B cell (primary cell): ENCODE data around the gene BARX1. TPM values are rescaled to one million over a fixed set of nuclear protein-coding genes. Genes with fewer than 3 reads are reported as not detected.

Source experiments
- ATAC-seq: fragments of 200-7000 bp; cut with Tn5 transposase; one replicate; pipeline ENCODE4 v1.10.0; 2021; ENCODE audit warnings: low read depth, mild to moderate bottlenecking, moderate number of reproducible peaks, moderate library complexity
- CTCF ChIA-PET: fragments of 350-600 bp; sonication (Branson Sonifier 250); formaldehyde crosslinking; loops from one replicate; lab custom pipeline; 2021; ENCODE audit warnings: antibody characterized with exemption, inconsistent platforms; lab: Charles Lee
- POLR2A ChIA-PET: fragments of 350-600 bp; sonication (Branson Sonifier 250); formaldehyde crosslinking; loops from one replicate; lab custom pipeline; 2021; ENCODE audit warnings: antibody characterized with exemption; lab: Charles Lee
- DNase-seq: peaks from one replicate; pipeline ENCODE4 v3.0.0; 2013
- H2AFZ ChIP-seq: 2 replicates; pipeline ENCODE4 v1.6.1; 2012; ENCODE audit warnings: mild to moderate bottlenecking, low read depth, low read length; ENCODE audit not compliant: insufficient read depth, poor library complexity, severe bottlenecking
- H3K27ac ChIP-seq, 2 donors: 1 replicate in 1 of 2; 2 replicates in 1 of 2; pipeline ENCODE4 v1.5.1; 2012 to 2013; ENCODE audit warnings: low read length in 2 of 2, mild to moderate bottlenecking in 2 of 2, moderate library complexity in 1 of 2
- H3K27me3 ChIP-seq, 4 experiments: fragments of 200-600 bp in 1 of 4; sonication (generic) in 1 of 4; replicated peaks in 1 of 4; 1 replicate in 2 of 4; 2 replicates in 2 of 4; pipeline versions ENCODE4 v1.6.1 to v1.7.0; 2013 to 2016; ENCODE audit warnings: low read length in 3 of 4, mild to moderate bottlenecking in 2 of 4, mixed read lengths in 1 of 4, moderate library complexity in 1 of 4; ENCODE audit not compliant: insufficient read depth in 4 of 4, control insufficient read depth in 3 of 4; ENCODE audit errors: control extremely low read depth in 1 of 4
- H3K36me3 ChIP-seq, 2 experiments: replicated peaks in 1 of 2; 1 replicate in 1 of 2; 2 replicates in 1 of 2; pipeline versions ENCODE4 v1.6.1 to v1.7.1; 2013; ENCODE audit warnings: low read length in 1 of 2; ENCODE audit not compliant: insufficient read depth in 2 of 2, control insufficient read depth in 1 of 2; ENCODE audit errors: control extremely low read depth in 1 of 2, extremely low read depth in 1 of 2
- H3K4me1 ChIP-seq, 2 donors: fragments of 200-600 bp in 1 of 2; sonication (generic) in 1 of 2; 1 replicate in 1 of 2; 2 replicates in 1 of 2; pipeline versions ENCODE4 v1.5.1 to v1.6.1; 2013 to 2017; ENCODE audit warnings: low read length in 2 of 2; ENCODE audit not compliant: control insufficient read depth in 2 of 2, insufficient read depth in 2 of 2
- H3K4me2 ChIP-seq: replicated peaks from 2 replicates; pipeline ENCODE3; 2012; ENCODE audit warnings: mild to moderate bottlenecking, low read depth, low read length; ENCODE audit not compliant: poor library complexity, severe bottlenecking
- H3K4me3 ChIP-seq, 5 experiments: fragments of 200-600 bp in 1 of 5; sonication (generic) in 1 of 5; 1 replicate in 3 of 5; 2 replicates in 2 of 5; pipeline versions ENCODE4 v1.5.1 to v1.7.0; 2011 to 2016; ENCODE audit warnings: low read length in 4 of 5, mild to moderate bottlenecking in 4 of 5, low read depth in 2 of 5, control low read depth in 1 of 5, moderate library complexity in 1 of 5; ENCODE audit not compliant: insufficient read depth in 1 of 5; ENCODE audit errors: control extremely low read depth in 1 of 5, extremely low read depth in 1 of 5
- H3K79me2 ChIP-seq: fragments of 200-600 bp; sonication (generic); one replicate; pipeline ENCODE4 v1.6.0; 2016; ENCODE audit warnings: low read length; ENCODE audit not compliant: control insufficient read depth, insufficient read depth
- H3K9ac ChIP-seq: fragments of 200-600 bp; sonication (generic); 2 replicates; pipeline ENCODE4 v1.6.1; 2017; ENCODE audit warnings: mild to moderate bottlenecking, low read length, moderate library complexity
- H3K9me3 ChIP-seq, 3 donors: one replicate each; pipeline versions ENCODE4 v1.6.1 to v1.7.1; 2013; ENCODE audit warnings: low read length in 2 of 3; ENCODE audit not compliant: control insufficient read depth in 2 of 3, insufficient read depth in 1 of 3; ENCODE audit errors: control extremely low read depth in 1 of 3
- H4K20me1 ChIP-seq: 2 replicates; pipeline ENCODE4 v1.6.0; 2012; ENCODE audit warnings: mild to moderate bottlenecking, low read length; ENCODE audit not compliant: insufficient read depth, control insufficient read depth, poor library complexity, severe bottlenecking
- H3K27ac Mint-ChIP-seq: one replicate; pipeline ENCODE4 v1.8.0; 2021; ENCODE audit warnings: mixed read lengths
- H3K27me3 Mint-ChIP-seq: one replicate; pipeline ENCODE4 v1.8.0; 2021; ENCODE audit warnings: mixed read lengths
- H3K4me1 Mint-ChIP-seq: one replicate; pipeline ENCODE4 v1.8.0; 2021; ENCODE audit warnings: mixed read lengths
- H3K4me3 Mint-ChIP-seq: one replicate; pipeline ENCODE4 v1.8.0; 2021; ENCODE audit warnings: mixed read lengths
- H3K9me3 Mint-ChIP-seq: one replicate; pipeline ENCODE4 v1.8.0; 2022; ENCODE audit warnings: mixed read lengths; ENCODE audit not compliant: insufficient read depth
- EZH2 ChIP-seq: IDR thresholded peaks from 2 replicates; pipeline ENCODE4 v1.6.1; 2012; ENCODE audit warnings: borderline replicate concordance, low read depth, mild to moderate bottlenecking, moderate library complexity, low read length; ENCODE audit not compliant: insufficient read depth, poor library complexity, severe bottlenecking
- WGBS: methylation state at CpG from one replicate; pipeline ENCODE4 v1.1.5; 2013; ENCODE audit warnings: missing lambda C conversion rate; ENCODE audit not compliant: insufficient coverage; 5-methylcytosine and 5-hydroxymethylcytosine counted together
- intact Hi-C: fragments of 100-400 bp; cut with micrococcal nuclease; formaldehyde crosslinking; loops from one replicate; pipeline ENCODE4 v1.10.0; 2022
- polyA plus RNA-seq: library from polyadenylated mRNA; depleted of rRNA; stranded (reverse); fragments of >200 nt; gene quantifications from 2 replicates; pipeline ENCODE4 v1.2.3, GENCODE V29; 2012
- total RNA-seq, 2 donors: library from RNA; stranded (reverse); fragments of 120-200 nt in 1 of 2; gene quantifications; 1 replicate in 1 of 2; 2 replicates in 1 of 2; pipeline versions ENCODE4 v1.2.3 to v1.2.4, GENCODE V29; 2013 to 2022
- TF ChIP-seq, protein P1 (sequence below): fragments of 200-600 bp; IDR thresholded peaks from one replicate; pipeline ENCODE4 v1.8.0; 2022; ENCODE audit warnings: antibody characterized with exemption, mild to moderate bottlenecking

BARX1 gene
- total and polyA plus RNA-seq, 2 donors (not counting 1 experiment from before 2014, with no cell fraction given): not detected

DNA sequence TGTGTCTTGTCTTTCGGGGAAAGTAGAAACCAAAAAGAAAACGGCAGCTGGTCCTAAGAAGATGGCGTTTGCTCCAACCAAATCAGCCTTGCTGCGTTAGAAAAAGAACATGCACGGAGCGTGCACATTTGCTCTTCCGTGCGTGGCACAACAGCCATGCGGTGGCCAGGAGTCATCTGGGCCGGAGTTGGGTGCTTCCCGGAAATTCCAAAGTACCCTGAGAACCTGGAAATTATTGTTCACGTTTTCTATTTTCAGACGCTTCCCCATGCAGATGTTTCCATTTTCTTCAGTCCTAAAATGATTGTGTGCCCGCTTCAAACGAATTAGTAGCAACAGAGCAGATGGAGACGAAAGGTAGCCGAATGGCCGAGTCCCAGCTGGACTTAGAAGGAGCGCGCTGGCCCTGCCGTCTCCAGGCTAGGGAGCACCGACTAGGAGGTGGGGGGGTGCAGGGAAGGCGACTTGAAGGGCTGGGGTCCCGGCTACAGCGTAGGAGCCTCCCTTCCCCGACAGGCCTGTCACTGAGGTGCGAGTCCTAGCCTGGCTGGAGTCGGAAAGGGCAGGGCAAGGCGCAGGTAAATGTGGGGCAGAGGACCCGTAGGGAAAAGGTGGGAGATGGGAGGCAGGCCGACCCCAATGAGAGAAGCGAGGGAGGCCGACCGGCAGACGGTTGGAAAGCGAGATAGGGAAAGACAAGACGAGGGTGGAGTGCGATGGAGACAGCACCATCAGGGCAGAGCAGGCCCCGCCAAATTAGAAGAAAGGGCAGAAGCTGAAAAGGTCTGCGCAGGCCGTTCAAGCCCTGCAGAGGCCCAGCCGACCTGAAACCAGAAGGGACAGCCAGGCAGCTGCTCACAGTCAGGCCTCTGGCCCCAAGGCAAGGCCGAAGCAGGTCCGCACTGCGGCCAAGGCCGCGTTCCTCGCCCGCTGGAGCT, 1.4 kb downstream of the BARX1 start:
- POLR2A ChIA-PET: no interaction called here
- Mint-ChIP-seq H3K4me1 (peaks cover 52% of the 10 kb centered on the region), H3K4me3 (peak overlapping the region; percentile 71), H3K9me3 (no peaks in the 10 kb centered on the region), H3K27ac (peak overlapping the region; percentile 46), H3K27me3 (peaks cover 59% of the 10 kb centered on the region)
- peaks cover 74 to 86% of the 10 kb centered on the region in 2 donors for H3K4me1 ChIP-seq
- CTCF ChIA-PET: interaction anchor here (3.6 kb wide), 1 partner anchor 8 kb away, joined by 14 read pairs; no protein-coding TSS in a partner anchor
- DNase-seq: peak; percentile 46
- H3K9ac ChIP-seq: peak overlapping the region; percentile 3
- 15% methylated on average over 48 of the region's 49 CpGs for WGBS
- peaks cover 0 to 60% (median 3%) of the 10 kb centered on the region in 3 donors for H3K9me3 ChIP-seq
- TF ChIP-seq, protein P1, sequence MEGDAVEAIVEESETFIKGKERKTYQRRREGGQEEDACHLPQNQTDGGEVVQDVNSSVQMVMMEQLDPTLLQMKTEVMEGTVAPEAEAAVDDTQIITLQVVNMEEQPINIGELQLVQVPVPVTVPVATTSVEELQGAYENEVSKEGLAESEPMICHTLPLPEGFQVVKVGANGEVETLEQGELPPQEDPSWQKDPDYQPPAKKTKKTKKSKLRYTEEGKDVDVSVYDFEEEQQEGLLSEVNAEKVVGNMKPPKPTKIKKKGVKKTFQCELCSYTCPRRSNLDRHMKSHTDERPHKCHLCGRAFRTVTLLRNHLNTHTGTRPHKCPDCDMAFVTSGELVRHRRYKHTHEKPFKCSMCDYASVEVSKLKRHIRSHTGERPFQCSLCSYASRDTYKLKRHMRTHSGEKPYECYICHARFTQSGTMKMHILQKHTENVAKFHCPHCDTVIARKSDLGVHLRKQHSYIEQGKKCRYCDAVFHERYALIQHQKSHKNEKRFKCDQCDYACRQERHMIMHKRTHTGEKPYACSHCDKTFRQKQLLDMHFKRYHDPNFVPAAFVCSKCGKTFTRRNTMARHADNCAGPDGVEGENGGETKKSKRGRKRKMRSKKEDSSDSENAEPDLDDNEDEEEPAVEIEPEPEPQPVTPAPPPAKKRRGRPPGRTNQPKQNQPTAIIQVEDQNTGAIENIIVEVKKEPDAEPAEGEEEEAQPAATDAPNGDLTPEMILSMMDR: no peak
- TF ChIP-seq EZH2: peak; percentile 40
- peak overlapping the region; percentile 36 for H2AFZ ChIP-seq
- no peak overlapping the region for H3K27ac ChIP-seq
- H3K4me3 ChIP-seq: peak overlapping the region in 1 of 5 experiments; percentile 4
- no peaks in the 10 kb centered on the region for H3K79me2 ChIP-seq
- intact Hi-C loops: loop anchor here (5.0 kb wide), 1 partner anchor 266 kb away; no protein-coding TSS in a partner anchor
- peak overlapping the region; percentile 94 for H3K4me2 ChIP-seq
- peaks cover 0 to 93% (median 81%) of the 10 kb centered on the region in 4 experiments for H3K27me3 ChIP-seq
- H4K20me1 ChIP-seq: no peaks in the 10 kb centered on the region
- no peaks in the 10 kb centered on the region for H3K36me3 ChIP-seq
- no peak for ATAC-seq
